ENCODE results near the gene HAPLN2.

Gene HAPLN2

DNA sequence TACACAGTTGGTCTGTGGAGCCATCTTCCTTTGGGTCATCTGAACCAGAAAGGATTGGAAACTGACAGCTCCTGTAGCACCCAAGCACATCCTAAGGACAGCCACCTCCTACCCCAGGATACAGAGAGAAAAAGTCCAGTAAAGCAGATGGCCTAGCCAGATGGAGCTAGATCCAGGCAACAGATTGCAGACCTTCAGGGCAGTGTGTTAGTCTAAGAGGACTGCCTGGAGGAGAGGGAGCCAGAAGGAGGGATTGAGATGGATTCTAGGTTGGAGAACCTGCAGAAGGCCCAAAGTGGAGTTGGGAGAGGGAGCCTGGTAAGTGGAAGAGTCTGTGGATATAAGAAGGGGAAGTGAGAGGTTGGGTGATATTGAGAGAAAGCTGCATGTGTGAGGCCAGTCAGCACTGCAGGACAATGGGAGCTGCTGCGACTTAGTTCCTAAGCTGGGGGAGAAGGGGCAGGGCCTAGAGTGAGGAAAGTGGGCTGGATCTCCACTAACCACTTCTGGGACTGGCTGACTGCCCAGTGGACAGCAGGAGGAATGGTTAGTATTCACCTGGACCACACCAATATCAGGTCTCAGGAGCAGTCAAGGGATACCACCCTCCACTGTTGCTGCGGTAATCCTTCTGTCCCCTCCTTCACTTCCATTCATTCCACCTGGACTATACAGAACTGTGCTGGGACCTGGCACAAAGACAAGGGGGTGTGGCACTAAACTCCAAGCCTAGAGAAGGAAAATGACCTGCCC, 36.1 kb downstream of the HAPLN2 start:
- CTCF ChIA-PET, result interaction anchor here (1.2 to 13.1 kb wide), 9 partner anchors 9 to 271 kb away, joined by 3 to 506 read pairs (median 167); partner anchors contain the start of genes BCAN, HAPLN2, ISG20L2 and METTL25B
- no peak overlapping the region for H3K4me3 ChIP-seq (ENCODE audit: low read depth, low read length)
- no peak for DNase-seq (ENCODE audit: low read depth, low spot score)
- POLR2A ChIA-PET, result no interaction called here
- TF ChIP-seq, protein P1, sequence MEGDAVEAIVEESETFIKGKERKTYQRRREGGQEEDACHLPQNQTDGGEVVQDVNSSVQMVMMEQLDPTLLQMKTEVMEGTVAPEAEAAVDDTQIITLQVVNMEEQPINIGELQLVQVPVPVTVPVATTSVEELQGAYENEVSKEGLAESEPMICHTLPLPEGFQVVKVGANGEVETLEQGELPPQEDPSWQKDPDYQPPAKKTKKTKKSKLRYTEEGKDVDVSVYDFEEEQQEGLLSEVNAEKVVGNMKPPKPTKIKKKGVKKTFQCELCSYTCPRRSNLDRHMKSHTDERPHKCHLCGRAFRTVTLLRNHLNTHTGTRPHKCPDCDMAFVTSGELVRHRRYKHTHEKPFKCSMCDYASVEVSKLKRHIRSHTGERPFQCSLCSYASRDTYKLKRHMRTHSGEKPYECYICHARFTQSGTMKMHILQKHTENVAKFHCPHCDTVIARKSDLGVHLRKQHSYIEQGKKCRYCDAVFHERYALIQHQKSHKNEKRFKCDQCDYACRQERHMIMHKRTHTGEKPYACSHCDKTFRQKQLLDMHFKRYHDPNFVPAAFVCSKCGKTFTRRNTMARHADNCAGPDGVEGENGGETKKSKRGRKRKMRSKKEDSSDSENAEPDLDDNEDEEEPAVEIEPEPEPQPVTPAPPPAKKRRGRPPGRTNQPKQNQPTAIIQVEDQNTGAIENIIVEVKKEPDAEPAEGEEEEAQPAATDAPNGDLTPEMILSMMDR (IDR thresholded peaks at IDR 0.05; ENCODE audit: insufficient read depth, low read length, missing control alignments), result no peak

DNA sequence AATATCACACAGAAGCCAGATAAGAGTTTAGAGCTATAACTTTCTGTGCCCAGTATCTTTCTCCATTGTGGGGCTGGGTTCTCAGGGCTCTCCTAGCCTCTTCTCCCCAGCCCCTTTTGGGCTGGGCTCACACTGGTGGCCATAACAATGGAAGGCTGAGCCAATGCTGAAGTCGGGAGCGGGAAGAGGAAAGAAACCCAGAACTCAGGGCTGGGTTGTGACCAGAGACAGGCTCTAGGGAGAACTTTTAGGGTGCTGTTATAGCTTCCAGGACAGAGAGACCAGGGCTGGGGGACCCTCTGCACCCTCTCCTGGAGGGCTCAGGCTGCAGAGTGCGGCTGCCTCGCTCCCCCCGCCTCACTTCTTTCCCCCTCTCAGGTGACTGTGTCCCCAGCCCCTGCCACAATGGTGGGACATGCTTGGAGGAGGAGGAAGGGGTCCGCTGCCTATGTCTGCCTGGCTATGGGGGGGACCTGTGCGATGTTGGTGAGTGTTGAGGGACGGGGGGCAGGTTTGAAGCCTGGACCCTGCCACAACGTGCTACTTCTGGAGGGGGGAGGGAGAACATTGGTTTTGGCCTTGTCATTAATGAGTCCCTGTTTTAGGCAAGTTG, 36.8 kb downstream of the HAPLN2 start:
- POLR2A ChIA-PET, result no interaction called here
- H3K4me3 ChIP-seq (ENCODE audit: low read depth, low read length), result no peak overlapping the region
- CTCF ChIA-PET, result interaction anchor here (1.2 to 13.1 kb wide), 10 partner anchors 9 to 272 kb away, joined by 3 to 506 read pairs (median 96); partner anchors contain the start of genes BCAN, HAPLN2, ISG20L2 and METTL25B
- DNase-seq (ENCODE audit: low read depth, low spot score), result no peak
- TF ChIP-seq, protein P1 (IDR thresholded peaks at IDR 0.05; ENCODE audit: insufficient read depth, low read length, missing control alignments), result no peak

DNA sequence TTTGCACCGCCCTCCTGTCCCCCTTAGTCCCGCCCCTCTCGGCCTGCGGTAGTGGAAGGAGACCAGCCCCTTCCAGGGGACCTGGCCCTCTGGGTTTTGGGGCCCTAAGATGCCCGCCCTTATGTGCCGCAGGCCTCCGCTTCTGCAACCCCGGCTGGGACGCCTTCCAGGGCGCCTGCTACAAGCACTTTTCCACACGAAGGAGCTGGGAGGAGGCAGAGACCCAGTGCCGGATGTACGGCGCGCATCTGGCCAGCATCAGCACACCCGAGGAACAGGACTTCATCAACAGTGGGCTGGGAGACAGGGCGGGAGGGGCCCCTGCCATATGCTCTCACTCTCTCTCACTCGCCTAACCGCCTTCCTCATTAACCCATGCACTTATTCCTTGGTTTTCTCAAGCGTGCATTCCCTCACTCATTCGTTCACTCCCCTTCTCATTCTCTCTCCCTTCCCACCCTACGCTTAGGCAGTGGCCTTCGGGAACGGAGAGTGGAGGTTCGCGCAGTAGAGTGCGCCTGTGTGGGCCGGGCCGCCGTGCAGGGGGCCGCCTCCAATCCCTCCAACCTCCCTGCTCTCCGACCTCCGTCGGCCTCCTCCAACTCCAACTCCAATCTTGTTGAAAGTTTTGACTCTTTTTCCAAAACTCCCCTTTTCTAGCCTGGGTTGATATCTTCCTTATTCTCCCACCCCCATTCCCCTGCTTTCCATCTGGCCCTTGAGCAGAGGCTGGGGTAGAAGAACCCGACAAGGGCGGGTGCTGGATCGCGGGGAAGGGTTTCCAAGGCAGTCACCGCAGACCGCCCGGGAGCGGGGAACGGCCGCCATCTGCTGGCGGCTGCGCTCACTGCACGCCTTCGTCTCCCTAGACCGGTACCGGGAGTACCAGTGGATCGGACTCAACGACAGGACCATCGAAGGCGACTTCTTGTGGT, 37.9 kb downstream of the HAPLN2 start:
- CTCF ChIA-PET, result interaction anchor here (0.6 to 13.1 kb wide), 35 partner anchors 9 to 272 kb away, joined by 3 to 506 read pairs (median 5); partner anchors contain the start of genes BCAN, CRABP2, HAPLN2 and IQGAP3
- POLR2A ChIA-PET, result no interaction called here
- no peak for DNase-seq (ENCODE audit: low read depth, low spot score)
- TF ChIP-seq, protein P1 (IDR thresholded peaks at IDR 0.05; ENCODE audit: insufficient read depth, low read length, missing control alignments), result peak; percentile 98
- peak overlapping the region; percentile 20 for H3K4me3 ChIP-seq (ENCODE audit: low read depth, low read length)

DNA sequence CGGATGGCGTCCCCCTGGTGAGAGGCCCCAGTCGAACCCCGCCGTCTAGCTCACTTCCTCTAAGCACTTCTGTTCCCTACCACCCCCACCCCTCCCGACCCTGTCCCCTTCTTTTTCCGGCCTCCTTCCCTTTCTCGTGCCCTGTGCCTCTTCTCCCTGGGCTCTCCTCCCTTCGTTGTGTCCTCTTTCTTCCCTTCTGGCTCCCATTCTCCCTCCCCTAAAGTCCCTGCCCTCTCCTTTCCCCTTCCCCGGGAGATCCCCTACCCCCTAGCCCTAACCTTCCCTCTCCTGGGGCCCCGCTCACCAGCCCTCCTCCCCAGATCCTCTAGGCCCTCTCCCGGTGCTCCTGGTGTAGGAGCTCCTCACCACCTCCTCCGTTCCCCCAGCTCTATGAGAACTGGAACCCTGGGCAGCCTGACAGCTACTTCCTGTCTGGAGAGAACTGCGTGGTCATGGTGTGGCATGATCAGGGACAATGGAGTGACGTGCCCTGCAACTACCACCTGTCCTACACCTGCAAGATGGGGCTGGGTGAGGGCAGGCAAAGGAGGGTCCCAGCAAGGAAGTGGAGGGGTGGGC, 38.6 kb downstream of the HAPLN2 start:
- no peak overlapping the region; the same call in 1 of the 2 replicates for H3K4me3 ChIP-seq (ENCODE audit: low read depth, low read length)
- TF ChIP-seq, protein P1 (IDR thresholded peaks at IDR 0.05; ENCODE audit: insufficient read depth, low read length, missing control alignments), result no peak
- CTCF ChIA-PET, result interaction anchor here (0.6 to 13.1 kb wide), 37 partner anchors 9 to 273 kb away, joined by 3 to 506 read pairs (median 5); partner anchors contain the start of genes BCAN, CRABP2, HAPLN2 and IQGAP3
- POLR2A ChIA-PET, result interaction anchor here (0.6 kb wide), 1 partner anchor 44 kb away, joined by 3 read pairs; no protein-coding TSS in a partner anchor
- no peak for DNase-seq (ENCODE audit: low read depth, low spot score)

DNA sequence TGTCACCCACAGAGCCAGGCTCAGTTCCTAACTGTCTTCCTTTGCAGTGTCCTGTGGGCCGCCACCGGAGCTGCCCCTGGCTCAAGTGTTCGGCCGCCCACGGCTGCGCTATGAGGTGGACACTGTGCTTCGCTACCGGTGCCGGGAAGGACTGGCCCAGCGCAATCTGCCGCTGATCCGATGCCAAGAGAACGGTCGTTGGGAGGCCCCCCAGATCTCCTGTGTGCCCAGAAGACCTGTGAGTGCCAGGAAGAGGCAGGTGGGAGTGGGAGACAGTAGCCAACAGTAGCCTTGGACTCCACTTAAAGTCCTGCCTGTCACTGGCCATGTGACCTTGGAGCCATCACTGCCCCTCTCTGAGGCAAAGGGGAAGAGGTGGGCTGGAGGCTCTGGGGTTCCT, 39.3 kb downstream of the HAPLN2 start:
- DNase-seq (ENCODE audit: low read depth, low spot score), result no peak
- H3K4me3 ChIP-seq (ENCODE audit: low read depth, low read length), result no peak overlapping the region
- TF ChIP-seq, protein P1 (IDR thresholded peaks at IDR 0.05; ENCODE audit: insufficient read depth, low read length, missing control alignments), result no peak
- ChIA-PET POLR2A (interaction anchor here (0.6 kb wide), 1 partner anchor 45 kb away, joined by 3 read pairs; no protein-coding TSS in a partner anchor), CTCF (interaction anchor here (0.6 to 13.1 kb wide), 35 partner anchors 8 to 273 kb away, joined by 3 to 506 read pairs (median 6); partner anchors contain the start of genes BCAN, CRABP2, HAPLN2 and ISG20L2)
